Measurements from ENCODE around the gene AFAP1. TPM values are rescaled to one million over a fixed set of nuclear protein-coding genes. Genes with fewer than 3 reads are reported as not detected.

AFAP1 gene
- total and polyA plus RNA-seq, 2 of the 4 experiments (the other 2 are of a cell fraction): 48.2 to 80.9 TPM

DNA sequence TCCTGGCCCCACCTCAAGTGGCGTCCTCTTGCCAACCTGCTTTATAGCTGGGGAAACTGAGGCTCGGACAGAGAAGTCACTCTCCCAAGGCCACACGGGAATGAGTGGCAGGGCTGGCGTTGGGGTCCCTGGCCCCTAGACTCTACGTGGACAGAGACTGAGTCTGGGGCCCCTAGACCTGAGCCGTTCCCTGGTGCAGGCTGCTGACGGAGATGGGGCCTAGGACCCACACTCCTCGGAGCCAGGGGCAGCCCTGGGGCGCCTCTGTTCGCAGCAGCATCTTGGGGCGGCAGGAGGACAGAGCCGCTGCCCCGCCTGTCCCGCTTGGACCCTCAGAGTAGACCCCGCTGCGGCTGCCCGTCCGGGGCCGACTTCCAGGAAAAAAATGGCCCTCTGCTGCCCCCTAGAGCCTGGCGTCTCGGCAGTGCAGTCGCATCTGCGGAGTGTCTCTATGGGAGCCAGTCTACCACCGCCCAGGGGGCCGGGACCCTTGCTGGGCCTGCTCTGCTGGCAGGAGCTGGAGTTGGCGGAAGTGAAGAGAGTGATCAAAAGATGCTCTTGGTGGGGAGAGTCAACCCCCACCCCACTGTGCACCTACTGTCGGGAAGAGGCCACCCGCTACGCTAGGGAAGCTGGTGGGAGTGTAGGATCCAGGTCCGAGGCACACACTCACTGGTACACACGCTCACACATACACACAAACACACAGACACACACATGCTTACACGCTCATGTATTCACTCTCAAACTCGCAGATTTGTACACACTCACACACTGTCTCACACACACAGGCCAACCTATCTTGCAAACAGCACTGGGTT is 220.1 kb downstream of the AFAP1 start:
- Histone ChIP-seq H2AFZ (replicated peaks; ENCODE audit: low read length, poor library complexity) (peak overlapping the region; percentile 66), H4K5ac (ENCODE audit: low read depth, low read length) (no peak overlapping the region), H3K4me3 (ENCODE audit: insufficient read depth, low read depth, low read length) (no peak overlapping the region), H3K27ac (ENCODE audit: insufficient read depth, low read length) (no peak overlapping the region), H2BK20ac (ENCODE audit: low read depth, low read length) (no peak overlapping the region), H2BK5ac (ENCODE audit: low read depth, low read length, poor library complexity, severe bottlenecking) (no peak overlapping the region), H2BK15ac (ENCODE audit: low read depth, low read length) (no peak overlapping the region), H3K23ac (ENCODE audit: low read depth, low read length) (no peak overlapping the region), H3K4me1 (ENCODE audit: control insufficient read depth, insufficient read depth, low read length) (no peaks in the 10 kb centered on the region), H4K20me1 (ENCODE audit: insufficient read depth, low read length) (no peaks in the 10 kb centered on the region), H3K4me2 (ENCODE audit: low read depth, low read length) (no peak overlapping the region), H3K56ac (ENCODE audit: extremely low read depth, insufficient read depth, low read length) (no peak overlapping the region), H3K9ac (ENCODE audit: low read depth, low read length) (no peak overlapping the region), H2AK9ac (replicated peaks; ENCODE audit: low read depth, low read length, poor library complexity) (no peak overlapping the region), H3K4ac (ENCODE audit: low read depth, low read length) (no peak overlapping the region), H4K8ac (ENCODE audit: low read depth in 2 of 2, low read length in 2 of 2) (no peak overlapping the region), H3K36me3 (ENCODE audit: control insufficient read depth, insufficient read depth, low read length) (no peaks in the 10 kb centered on the region), H2AK5ac (ENCODE audit: low read depth, low read length) (no peak overlapping the region), H3K27me3 (ENCODE audit: control insufficient read depth, insufficient read depth, low read length) (peaks cover 31% of the 10 kb centered on the region), H3K14ac (replicated peaks; ENCODE audit: low read depth, low read length) (no peak overlapping the region), H3K9me1 (ENCODE audit: insufficient read depth, low read length) (no peaks in the 10 kb centered on the region), H3K18ac (ENCODE audit: low read depth, low read length) (no peak overlapping the region), H4K91ac (ENCODE audit: insufficient read depth, low read depth, low read length) (no peak overlapping the region), H2BK120ac (ENCODE audit: low read depth, low read length) (no peak overlapping the region), H3K79me1 (ENCODE audit: low read depth in 1 of 2, low read length in 2 of 2) (no peaks in the 10 kb centered on the region), H3K9me3 (ENCODE audit: control insufficient read depth, insufficient read depth, low read length) (no peaks in the 10 kb centered on the region)
- peak; percentile 90 for ATAC-seq (ENCODE audit: low read depth)
- WGBS, 2 experiments (ENCODE audit: extremely low coverage in 2 of 2, insufficient read length in 1 of 2): 11% methylated on average over 17 of the region's 33 CpGs; no CpG with 5 or more reads in 1 of the 2 experiments
- DNase-seq: no peak
- intact Hi-C loops (cut with micrococcal nuclease): loop anchor here (1.0 kb wide), 1 partner anchor 527 kb away; the partner anchor contains the start of gene SORCS2
- CTCF ChIA-PET: interaction anchor here (0.8 to 0.9 kb wide), 2 partner anchors 9 to 23 kb away, joined by 3 to 4 read pairs; no protein-coding TSS in a partner anchor
- dilution Hi-C loops (cut with HindIII; ENCODE audit: low sequenced_read_pairs, unreplicated experiment): no loop called here
- TF ChIP-seq BHLHE40 (IDR thresholded peaks at IDR 0.05; ENCODE audit: low read depth, low read length): no peak
- no peak for TF ChIP-seq MAZ (IDR thresholded peaks at IDR 0.05; ENCODE audit: borderline replicate concordance, low read depth, low read length)
- no peak for TF ChIP-seq MAFK (IDR thresholded peaks at IDR 0.05; ENCODE audit: low read depth, low read length)
- TF ChIP-seq, protein P1, sequence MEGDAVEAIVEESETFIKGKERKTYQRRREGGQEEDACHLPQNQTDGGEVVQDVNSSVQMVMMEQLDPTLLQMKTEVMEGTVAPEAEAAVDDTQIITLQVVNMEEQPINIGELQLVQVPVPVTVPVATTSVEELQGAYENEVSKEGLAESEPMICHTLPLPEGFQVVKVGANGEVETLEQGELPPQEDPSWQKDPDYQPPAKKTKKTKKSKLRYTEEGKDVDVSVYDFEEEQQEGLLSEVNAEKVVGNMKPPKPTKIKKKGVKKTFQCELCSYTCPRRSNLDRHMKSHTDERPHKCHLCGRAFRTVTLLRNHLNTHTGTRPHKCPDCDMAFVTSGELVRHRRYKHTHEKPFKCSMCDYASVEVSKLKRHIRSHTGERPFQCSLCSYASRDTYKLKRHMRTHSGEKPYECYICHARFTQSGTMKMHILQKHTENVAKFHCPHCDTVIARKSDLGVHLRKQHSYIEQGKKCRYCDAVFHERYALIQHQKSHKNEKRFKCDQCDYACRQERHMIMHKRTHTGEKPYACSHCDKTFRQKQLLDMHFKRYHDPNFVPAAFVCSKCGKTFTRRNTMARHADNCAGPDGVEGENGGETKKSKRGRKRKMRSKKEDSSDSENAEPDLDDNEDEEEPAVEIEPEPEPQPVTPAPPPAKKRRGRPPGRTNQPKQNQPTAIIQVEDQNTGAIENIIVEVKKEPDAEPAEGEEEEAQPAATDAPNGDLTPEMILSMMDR (conservative IDR thresholded peaks at IDR 0.05; ENCODE audit: low read depth, low read length): peak; percentile 73
- TF ChIP-seq RAD21 (IDR thresholded peaks at IDR 0.05; ENCODE audit: low read length): peak; percentile 79
- TF ChIP-seq RFX5 (IDR thresholded peaks at IDR 0.05; ENCODE audit: low read depth, low read length): no peak
- TF ChIP-seq, protein P2, sequence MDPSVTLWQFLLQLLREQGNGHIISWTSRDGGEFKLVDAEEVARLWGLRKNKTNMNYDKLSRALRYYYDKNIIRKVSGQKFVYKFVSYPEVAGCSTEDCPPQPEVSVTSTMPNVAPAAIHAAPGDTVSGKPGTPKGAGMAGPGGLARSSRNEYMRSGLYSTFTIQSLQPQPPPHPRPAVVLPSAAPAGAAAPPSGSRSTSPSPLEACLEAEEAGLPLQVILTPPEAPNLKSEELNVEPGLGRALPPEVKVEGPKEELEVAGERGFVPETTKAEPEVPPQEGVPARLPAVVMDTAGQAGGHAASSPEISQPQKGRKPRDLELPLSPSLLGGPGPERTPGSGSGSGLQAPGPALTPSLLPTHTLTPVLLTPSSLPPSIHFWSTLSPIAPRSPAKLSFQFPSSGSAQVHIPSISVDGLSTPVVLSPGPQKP (IDR thresholded peaks at IDR 0.05; ENCODE audit: borderline replicate concordance, low read depth, low read length): no peak
- TF ChIP-seq SMC3 (IDR thresholded peaks at IDR 0.05; ENCODE audit: low read depth, low read length): peak; percentile 77
- no peak for TF ChIP-seq CEBPB (IDR thresholded peaks at IDR 0.05; ENCODE audit: low read depth, low read length)
- no TSS peak for BruUV-seq (replicated peaks)
- in situ Hi-C loops (cut with MboI; ENCODE audit: low sequenced_read_pairs): loop anchor here (10.0 kb wide), 1 partner anchor 525 kb away; the partner anchor contains the start of gene SORCS2
- POLR2A ChIA-PET (ENCODE audit: unreplicated experiment): no interaction called here

Data from IMR-90 (cell line).